ENCODE data around the gene MAP2.

The MAP2 gene

DNA sequence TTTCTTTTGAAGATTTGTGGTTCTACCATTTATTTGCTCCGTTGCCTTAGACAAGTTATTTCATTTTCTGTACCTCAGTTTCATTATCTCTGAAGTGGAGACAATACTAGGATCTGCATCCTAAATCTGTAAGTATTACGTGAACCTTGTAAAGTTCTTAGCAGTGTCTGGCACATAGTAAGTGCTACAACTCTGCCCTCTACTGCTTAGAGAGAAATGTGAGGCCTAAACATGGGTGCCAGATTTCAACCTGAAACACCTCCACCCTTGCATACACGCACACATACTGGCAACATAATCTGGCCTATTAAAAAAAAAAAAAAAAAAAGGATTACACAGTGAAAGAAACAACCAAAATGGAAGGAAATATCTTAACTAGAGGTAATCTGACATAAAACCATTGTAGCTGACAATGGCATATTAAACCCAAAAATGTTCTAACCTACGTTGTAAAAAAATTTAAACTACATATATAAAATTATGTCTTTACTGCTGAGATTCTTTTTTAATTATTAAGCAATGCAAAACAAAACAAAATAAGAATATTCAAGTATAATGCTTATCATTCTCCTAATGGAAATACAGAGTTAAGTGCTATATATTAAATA, 132.6 kb downstream of the MAP2 start:
- Mint-ChIP-seq H3K27ac (no peak overlapping the region), H3K4me1 (no peaks in the 10 kb centered on the region), H3K36me3 (no peaks in the 10 kb centered on the region), H3K9me3 (no peaks in the 10 kb centered on the region), H3K4me3 (no peak overlapping the region), H3K27me3 (no peaks in the 10 kb centered on the region)
- DNase-seq: no peak
- CTCF ChIA-PET: interaction anchor here (2.6 kb wide), 1 partner anchor 222 kb away, joined by 9 read pairs; no protein-coding TSS in a partner anchor

DNA sequence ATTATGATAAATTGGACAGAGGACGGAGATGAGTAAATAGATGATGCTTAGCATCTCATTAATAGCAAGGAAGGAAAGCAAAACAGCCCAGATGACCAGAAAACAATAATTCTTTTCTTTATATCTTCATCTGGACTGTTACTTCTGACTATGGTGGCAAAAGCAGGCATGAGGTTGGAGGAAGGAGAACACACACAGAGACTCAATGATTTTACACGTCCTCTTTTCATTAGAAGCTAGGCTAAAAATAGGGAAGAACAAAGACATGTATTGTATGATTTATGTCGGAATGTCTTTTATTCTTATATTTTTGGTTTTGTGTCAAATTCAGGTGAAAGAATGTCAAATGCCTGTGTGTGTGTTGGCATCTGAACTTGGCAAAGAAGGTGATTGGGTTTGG, 137.1 kb downstream of the MAP2 start:
- Mint-ChIP-seq H3K4me3 (no peak overlapping the region), H3K4me1 (no peaks in the 10 kb centered on the region), H3K9me3 (no peaks in the 10 kb centered on the region), H3K27me3 (no peaks in the 10 kb centered on the region), H3K27ac (no peak overlapping the region), H3K36me3 (no peaks in the 10 kb centered on the region)
- no peak for DNase-seq
- CTCF ChIA-PET: no interaction called here

DNA sequence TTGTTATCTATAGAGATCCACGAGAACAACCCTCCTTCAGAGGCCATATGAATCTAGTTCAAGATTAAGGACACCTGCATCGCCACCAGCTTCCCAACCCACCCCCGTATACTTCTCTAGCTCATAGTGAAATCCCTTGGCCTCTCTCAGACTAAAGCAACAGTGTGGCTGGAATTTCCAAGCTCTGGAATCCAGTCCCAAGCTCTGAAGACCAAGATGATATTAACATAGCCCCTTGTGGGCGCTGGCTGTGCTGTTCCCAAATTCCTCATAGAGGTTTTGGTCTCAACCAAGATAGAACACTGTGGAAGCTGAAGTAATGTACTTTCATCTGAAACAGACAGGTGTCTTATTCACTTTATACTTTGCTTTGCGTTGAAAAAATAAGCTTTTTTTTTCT, 139.6 kb downstream of the MAP2 start:
- no peaks in the 10 kb centered on the region for H3K27me3 Mint-ChIP-seq
- DNase-seq: no peak
- no peaks in the 10 kb centered on the region for H3K9me3 Mint-ChIP-seq
- CTCF ChIA-PET: interaction anchor here (1.5 kb wide), 1 partner anchor 8 kb away, joined by 3 read pairs; no protein-coding TSS in a partner anchor
- no peaks in the 10 kb centered on the region for H3K36me3 Mint-ChIP-seq
- H3K4me3 Mint-ChIP-seq: no peak overlapping the region
- no peak overlapping the region for H3K27ac Mint-ChIP-seq
- no peaks in the 10 kb centered on the region for H3K4me1 Mint-ChIP-seq

DNA sequence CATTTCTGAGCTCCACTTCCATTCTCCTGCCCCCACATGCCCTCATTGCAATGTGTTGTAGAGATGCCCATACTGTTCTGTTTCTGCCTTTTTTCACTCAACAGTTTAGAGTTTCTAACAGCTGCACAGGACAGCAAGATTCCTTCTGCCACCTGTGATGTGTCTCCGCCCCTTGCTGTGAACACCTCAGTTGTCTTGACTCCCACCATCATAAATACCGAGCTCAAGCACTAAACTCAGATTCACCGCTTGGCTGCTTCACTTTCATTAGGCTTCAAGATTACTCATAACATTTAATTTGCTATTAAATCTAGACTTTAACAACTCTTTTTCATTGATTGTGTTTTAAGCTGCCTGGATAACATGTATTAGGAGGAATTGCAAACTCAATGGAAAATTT, 141.0 kb downstream of the MAP2 start:
- no peak overlapping the region for H3K27ac Mint-ChIP-seq
- H3K4me1 Mint-ChIP-seq: no peaks in the 10 kb centered on the region
- no peaks in the 10 kb centered on the region for H3K36me3 Mint-ChIP-seq
- H3K4me3 Mint-ChIP-seq: no peak overlapping the region
- H3K9me3 Mint-ChIP-seq: no peaks in the 10 kb centered on the region
- CTCF ChIA-PET: no interaction called here
- H3K27me3 Mint-ChIP-seq: no peaks in the 10 kb centered on the region
- DNase-seq: no peak

DNA sequence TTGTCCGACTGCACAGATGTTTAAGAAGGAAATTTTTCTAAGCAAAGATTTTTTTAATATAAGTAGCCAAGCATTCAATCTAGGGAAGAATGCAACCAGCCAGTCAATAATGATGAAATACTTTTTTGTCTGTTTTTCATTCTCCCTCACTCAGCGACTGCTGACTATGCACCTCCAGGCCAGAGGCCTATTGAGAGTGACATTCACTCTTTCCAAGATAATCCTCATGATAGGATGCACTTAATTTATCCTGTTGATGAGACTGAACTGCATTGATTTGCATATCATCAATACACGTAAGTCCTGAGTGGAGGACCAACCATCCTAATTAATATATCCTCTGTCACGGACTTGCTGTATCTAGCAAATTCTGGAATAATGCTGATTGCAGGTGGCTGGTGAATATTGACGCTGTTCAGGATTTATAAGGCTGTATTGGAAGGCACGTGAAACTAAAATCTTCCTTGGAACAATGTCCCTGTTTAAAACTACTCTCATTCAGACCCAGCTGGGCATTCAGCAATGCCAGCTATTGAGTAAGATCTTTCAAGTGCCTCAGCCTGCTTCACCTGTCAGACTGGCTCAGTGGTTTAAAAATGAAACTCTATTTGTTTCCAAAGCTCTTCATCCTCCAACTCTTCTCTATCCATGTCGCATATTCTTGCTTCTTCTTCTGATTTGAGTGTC, 142.2 kb downstream of the MAP2 start:
- no peaks in the 10 kb centered on the region for H3K9me3 Mint-ChIP-seq
- H3K4me3 Mint-ChIP-seq: no peak overlapping the region
- no peaks in the 10 kb centered on the region for H3K36me3 Mint-ChIP-seq
- H3K4me1 Mint-ChIP-seq: no peaks in the 10 kb centered on the region
- CTCF ChIA-PET: no interaction called here
- no peak for DNase-seq
- H3K27me3 Mint-ChIP-seq: no peaks in the 10 kb centered on the region
- no peak overlapping the region for H3K27ac Mint-ChIP-seq

DNA sequence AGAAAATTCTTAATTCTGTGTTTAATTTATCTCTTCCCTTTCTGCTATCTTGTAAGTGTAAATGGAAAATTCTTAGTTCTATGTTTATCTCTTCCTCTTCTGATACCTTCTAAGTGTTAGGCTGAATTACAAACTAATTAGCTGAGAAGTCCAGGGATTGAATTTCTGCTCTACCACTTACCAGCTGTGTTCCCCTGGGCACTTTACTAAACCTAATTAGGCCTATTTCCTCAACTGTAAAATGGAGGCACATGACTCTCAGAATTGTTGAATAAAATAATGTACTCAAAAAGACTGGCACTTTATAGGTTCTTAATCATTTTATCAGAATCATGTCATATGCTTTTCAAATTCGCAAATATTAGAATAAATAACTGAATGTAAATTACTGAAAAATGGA, 146.3 kb downstream of the MAP2 start:
- Mint-ChIP-seq H3K36me3 (no peaks in the 10 kb centered on the region), H3K9me3 (no peaks in the 10 kb centered on the region), H3K27me3 (no peaks in the 10 kb centered on the region), H3K4me3 (no peak overlapping the region), H3K27ac (no peak overlapping the region), H3K4me1 (no peaks in the 10 kb centered on the region)
- CTCF ChIA-PET: interaction anchor here (0.7 kb wide), 1 partner anchor 1183 kb away, joined by 3 read pairs; no protein-coding TSS in a partner anchor
- no peak for DNase-seq

DNA sequence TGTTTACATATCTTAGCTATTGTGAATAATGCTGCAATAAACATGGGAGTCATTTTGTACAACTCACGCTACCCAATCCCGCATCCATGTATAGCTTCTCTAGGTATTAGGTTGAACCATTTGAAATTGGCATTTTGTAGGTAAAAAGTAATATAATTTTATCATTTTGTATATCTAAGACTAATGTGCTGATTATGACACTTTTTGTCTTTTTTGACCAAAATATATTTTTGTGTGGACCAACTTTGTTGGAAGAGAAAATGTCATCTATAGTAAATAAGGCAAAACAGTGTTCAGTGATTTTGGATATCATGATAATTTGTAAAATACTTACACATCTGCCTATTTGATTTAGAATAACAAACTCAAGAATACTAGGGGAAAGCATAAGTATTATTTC, 150.7 kb downstream of the MAP2 start:
- DNase-seq: no peak
- CTCF ChIA-PET: no interaction called here
- Mint-ChIP-seq H3K9me3 (no peaks in the 10 kb centered on the region), H3K27ac (no peak overlapping the region), H3K27me3 (no peaks in the 10 kb centered on the region), H3K4me1 (peaks cover 4% of the 10 kb centered on the region), H3K36me3 (no peaks in the 10 kb centered on the region), H3K4me3 (no peak overlapping the region)

DNA sequence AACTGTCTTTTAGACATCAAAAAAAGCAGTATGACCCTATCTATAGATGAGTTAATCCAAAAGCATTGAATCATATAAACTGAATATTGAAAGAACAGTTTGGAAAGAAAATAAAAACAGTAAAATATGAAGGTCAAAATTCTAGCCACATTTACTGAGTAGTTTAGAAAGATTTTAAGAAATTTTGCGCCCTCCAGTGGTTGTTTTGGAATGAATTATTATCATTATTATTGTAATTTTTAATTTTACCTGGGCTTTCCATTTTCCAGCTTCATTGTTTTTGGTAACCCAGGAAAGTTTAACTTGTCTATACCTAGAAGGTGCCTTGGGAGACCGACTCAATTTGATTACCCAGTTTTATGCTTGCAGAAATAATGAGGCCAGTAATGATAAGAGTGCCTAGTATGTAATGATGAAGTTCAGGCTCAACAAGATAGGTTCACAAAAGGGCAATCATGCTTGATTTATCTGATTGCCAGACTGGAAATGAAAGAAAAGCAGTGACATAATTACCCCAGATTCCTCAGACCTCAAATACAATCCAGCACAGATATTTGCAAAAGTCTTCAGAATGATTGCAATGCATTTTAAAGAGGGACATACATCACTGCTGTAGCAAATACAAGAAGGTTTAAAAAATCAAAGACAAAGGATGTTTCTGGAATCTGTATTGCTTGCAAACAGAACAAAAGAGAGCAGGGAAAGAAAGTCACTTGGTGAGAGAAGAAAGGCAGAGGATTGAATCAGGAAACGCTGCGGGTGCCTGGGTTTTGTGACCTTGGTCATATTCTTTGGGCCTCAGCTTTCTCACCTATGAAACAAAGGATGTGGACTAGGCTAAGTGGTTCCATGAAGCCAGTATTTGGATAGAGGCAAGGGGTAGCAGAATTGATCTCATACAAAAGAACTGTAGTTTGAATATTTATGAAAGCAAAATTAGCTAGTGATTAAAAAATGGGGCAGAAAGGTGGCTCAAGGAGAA, 153.8 kb downstream of the MAP2 start:
- Mint-ChIP-seq H3K27me3 (no peaks in the 10 kb centered on the region), H3K4me1 (peaks cover 4% of the 10 kb centered on the region)
- CTCF ChIA-PET: interaction anchor here (0.8 to 2.2 kb wide), 6 partner anchors 9 to 394 kb away, joined by 3 to 14 read pairs (median 4); partner anchors contain the start of gene MAP2

DNA sequence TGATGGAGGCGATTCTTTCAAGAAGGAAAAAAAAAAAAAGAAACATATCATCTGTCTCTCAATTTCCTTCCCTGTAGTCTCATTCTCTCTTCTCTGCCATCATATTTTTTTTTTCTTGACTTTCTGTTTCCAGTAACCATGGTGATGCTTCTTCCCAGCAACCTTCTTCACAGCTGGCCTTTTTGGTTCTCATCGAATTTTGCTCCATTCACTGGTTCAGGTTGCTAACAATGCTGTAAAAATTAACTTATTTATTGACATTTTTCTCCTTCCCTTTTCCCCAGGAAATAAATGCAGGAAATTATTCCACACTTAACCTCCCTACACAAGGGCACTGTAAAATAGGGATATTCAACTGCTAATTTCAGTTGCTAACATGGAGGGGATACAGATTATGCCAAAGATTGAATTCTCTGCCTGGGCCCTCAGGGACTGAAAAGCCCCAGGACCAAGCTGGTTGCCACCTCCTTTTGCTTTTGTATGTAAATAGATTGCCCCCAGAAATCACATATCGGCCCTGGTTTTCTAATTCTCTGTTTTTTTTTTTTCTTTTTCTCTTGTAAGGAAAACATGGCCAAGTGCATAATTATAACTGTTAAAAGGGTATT, 154.7 kb downstream of the MAP2 start:
- H3K9me3 Mint-ChIP-seq: no peaks in the 10 kb centered on the region
- no peak overlapping the region for H3K27ac Mint-ChIP-seq
- no peak for DNase-seq
- CTCF ChIA-PET: interaction anchor here (0.9 to 2.2 kb wide), 4 partner anchors 9 to 394 kb away, joined by 3 to 11 read pairs (median 4); no protein-coding TSS in a partner anchor
- H3K36me3 Mint-ChIP-seq: no peaks in the 10 kb centered on the region
- H3K4me3 Mint-ChIP-seq: no peak overlapping the region
- no peaks in the 10 kb centered on the region for H3K27me3 Mint-ChIP-seq
- H3K4me1 Mint-ChIP-seq: peaks cover 4% of the 10 kb centered on the region

More for the DNA sequence above, 153.8 kb downstream of the MAP2 start:
- no peak for DNase-seq
- Mint-ChIP-seq H3K4me3 (no peak overlapping the region), H3K36me3 (no peaks in the 10 kb centered on the region), H3K9me3 (no peaks in the 10 kb centered on the region), H3K27ac (no peak overlapping the region)

DNA sequence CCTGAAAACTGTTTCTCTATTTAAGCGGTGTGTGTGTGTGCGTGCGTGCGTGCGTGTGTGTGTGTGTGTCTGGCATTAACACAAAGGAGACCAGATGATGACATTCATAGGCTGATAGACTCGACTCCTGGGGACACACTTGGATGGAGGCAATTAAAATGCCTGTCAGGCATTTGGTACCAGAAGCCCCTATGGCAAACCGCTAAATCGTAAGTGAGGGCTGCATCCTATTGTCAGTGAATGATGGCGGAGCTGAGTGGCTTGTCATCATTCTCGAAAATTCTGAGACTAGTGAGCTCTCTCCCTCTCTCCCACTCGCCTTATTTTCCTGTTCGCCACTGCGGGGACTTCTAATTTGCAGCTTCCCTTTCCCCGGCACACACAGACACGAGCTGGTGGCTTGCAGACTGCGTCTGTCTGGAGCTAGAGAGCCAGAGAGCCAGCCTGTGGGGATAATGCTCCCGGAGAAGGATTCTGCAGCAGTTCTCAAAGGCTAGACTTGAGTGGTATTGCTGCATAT, 155.4 kb downstream of the MAP2 start:
- H3K27me3 Mint-ChIP-seq: no peaks in the 10 kb centered on the region
- peaks cover 4% of the 10 kb centered on the region for H3K4me1 Mint-ChIP-seq
- H3K4me3 Mint-ChIP-seq: peak overlapping the region; percentile 40
- CTCF ChIA-PET: interaction anchor here (0.9 to 2.2 kb wide), 4 partner anchors 11 to 393 kb away, joined by 3 to 11 read pairs (median 4); no protein-coding TSS in a partner anchor
- H3K27ac Mint-ChIP-seq: no peak overlapping the region
- peak; percentile 20 for DNase-seq
- no peaks in the 10 kb centered on the region for H3K9me3 Mint-ChIP-seq
- no peaks in the 10 kb centered on the region for H3K36me3 Mint-ChIP-seq

DNA sequence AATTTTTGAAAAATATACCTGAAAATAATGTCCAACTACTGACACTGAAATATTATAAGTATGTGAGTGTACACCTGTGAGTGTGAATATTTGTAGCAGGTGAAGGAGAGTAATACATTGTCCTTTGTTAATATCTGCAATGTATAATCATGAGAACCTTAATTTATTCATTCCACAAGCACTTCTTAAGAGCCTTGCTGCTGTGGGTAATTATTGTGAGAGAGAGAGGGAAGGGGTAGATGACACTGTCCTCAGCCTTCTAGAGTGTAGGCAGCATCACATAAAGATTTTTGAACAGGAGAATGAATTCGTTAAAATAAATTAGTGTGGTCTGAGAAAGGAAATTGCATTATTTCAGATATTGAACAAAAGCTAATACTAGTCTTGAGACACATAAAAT, 157.2 kb downstream of the MAP2 start:
- no peaks in the 10 kb centered on the region for H3K36me3 Mint-ChIP-seq
- CTCF ChIA-PET: no interaction called here
- no peak for DNase-seq
- no peak overlapping the region for H3K27ac Mint-ChIP-seq
- H3K4me3 Mint-ChIP-seq: no peak overlapping the region
- no peaks in the 10 kb centered on the region for H3K9me3 Mint-ChIP-seq
- H3K4me1 Mint-ChIP-seq: peaks cover 4% of the 10 kb centered on the region
- H3K27me3 Mint-ChIP-seq: no peaks in the 10 kb centered on the region

DNA sequence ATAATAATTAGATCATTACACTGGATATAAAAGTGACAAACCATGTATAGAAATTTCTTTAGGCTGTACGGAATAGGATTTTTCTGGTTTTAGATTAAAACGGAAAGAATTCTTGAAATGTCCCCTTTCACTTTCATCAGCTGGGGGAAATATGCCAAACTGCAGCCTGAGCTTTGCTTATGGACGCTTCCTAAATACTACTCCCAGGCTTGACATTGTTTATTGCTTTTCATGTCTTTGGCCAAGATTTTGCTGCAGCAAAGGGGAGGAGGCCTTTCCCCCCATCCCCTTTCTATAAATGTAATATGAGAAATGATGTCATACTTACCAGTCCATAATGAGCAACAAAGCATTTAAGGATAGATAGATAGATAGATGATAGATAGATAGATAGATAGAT, 158.4 kb downstream of the MAP2 start:
- peaks cover 4% of the 10 kb centered on the region for H3K4me1 Mint-ChIP-seq
- no peaks in the 10 kb centered on the region for H3K36me3 Mint-ChIP-seq
- no peak overlapping the region for H3K27ac Mint-ChIP-seq
- no peaks in the 10 kb centered on the region for H3K9me3 Mint-ChIP-seq
- CTCF ChIA-PET: no interaction called here
- H3K27me3 Mint-ChIP-seq: no peaks in the 10 kb centered on the region
- no peak overlapping the region for H3K4me3 Mint-ChIP-seq
- no peak for DNase-seq

DNA sequence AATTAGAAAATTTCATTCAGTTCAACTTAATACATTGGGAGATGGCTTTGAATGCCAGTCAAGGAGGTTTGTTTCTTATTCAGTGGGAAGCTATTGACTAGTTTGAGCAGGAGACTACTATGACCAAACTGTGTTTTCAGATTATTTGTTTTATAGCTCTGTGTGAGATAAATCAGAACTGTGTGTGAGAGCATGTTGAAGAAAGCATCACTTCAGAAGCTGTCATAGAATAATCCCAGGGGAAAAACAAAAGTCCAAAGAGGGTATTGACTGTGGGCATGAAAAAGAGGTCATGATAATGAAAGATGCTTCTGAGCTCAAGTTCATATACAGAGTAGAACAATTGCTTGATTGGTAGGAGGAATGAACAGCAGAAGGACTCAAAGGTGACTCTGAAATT, 160.6 kb downstream of the MAP2 start:
- no peak for DNase-seq
- H3K36me3 Mint-ChIP-seq: no peaks in the 10 kb centered on the region
- H3K27ac Mint-ChIP-seq: no peak overlapping the region
- peaks cover under 1% of the 10 kb centered on the region for H3K4me1 Mint-ChIP-seq
- no peaks in the 10 kb centered on the region for H3K9me3 Mint-ChIP-seq
- CTCF ChIA-PET: no interaction called here
- no peaks in the 10 kb centered on the region for H3K27me3 Mint-ChIP-seq
- no peak overlapping the region for H3K4me3 Mint-ChIP-seq

DNA sequence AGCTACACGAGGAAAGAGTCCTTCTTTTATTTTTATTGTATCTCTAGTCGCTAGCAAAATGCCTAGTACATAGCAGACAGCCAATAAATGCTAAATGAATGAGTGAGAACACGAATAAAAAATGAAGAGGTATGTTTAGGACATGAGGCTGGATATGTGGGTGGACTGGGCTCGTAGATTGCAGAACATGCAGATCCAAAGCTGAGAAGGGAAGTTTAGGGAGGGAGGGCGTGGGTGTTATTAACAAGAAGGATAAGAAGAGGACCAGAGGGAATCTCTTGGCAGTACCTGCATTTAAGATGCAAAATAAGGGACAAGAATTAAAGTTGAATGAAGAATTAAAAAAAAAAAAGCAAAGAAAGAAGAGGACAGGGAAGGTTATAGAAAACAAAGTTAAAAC, 161.1 kb downstream of the MAP2 start:
- Mint-ChIP-seq H3K27me3 (no peaks in the 10 kb centered on the region), H3K4me3 (no peak overlapping the region), H3K36me3 (no peaks in the 10 kb centered on the region), H3K27ac (no peak overlapping the region), H3K4me1 (no peaks in the 10 kb centered on the region), H3K9me3 (no peaks in the 10 kb centered on the region)
- CTCF ChIA-PET: no interaction called here
- DNase-seq: no peak
